ENCODE results near the gene TTC7B. TPM values are rescaled to one million over a fixed set of nuclear protein-coding genes. Genes with fewer than 3 reads are reported as not detected.

The TTC7B gene
- total RNA-seq, 1 experiment from 2014 or later = 40.9 TPM

DNA sequence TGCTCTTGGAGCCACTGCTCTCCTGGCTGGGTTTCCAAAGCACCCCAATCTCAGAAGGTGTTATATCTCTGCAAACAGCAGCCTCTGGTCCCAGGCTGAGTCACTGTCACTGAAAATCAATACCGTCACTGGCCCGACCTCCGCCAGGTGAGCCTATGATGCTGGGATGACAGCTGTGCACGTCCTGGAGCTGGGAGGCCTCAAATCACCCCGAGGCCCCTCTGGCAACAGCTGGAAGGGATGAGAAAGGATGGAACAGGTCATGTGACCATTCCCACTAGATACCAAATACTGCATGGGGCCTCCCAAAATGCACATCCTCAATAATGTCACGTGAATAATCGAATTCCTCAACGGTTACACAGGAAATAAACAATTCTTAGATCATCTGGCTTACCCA lies 190.8 kb downstream of the TTC7B start:
- intact Hi-C loops (cut with micrococcal nuclease; ENCODE audit: unreplicated experiment) (no loop called here), in situ Hi-C loops (cut with HindIII; ENCODE audit: low pct_unique_long_range_greater_than_20kb, low sequenced_read_pairs) (no loop called here)
- BruUV-seq (replicated peaks) = no TSS peak
- TF ChIP-seq SIN3A (IDR thresholded peaks at IDR 0.05; ENCODE audit: borderline replicate concordance, insufficient read depth, low read depth, low read length) = no peak
- TF ChIP-seq, protein P1, sequence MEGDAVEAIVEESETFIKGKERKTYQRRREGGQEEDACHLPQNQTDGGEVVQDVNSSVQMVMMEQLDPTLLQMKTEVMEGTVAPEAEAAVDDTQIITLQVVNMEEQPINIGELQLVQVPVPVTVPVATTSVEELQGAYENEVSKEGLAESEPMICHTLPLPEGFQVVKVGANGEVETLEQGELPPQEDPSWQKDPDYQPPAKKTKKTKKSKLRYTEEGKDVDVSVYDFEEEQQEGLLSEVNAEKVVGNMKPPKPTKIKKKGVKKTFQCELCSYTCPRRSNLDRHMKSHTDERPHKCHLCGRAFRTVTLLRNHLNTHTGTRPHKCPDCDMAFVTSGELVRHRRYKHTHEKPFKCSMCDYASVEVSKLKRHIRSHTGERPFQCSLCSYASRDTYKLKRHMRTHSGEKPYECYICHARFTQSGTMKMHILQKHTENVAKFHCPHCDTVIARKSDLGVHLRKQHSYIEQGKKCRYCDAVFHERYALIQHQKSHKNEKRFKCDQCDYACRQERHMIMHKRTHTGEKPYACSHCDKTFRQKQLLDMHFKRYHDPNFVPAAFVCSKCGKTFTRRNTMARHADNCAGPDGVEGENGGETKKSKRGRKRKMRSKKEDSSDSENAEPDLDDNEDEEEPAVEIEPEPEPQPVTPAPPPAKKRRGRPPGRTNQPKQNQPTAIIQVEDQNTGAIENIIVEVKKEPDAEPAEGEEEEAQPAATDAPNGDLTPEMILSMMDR (IDR thresholded peaks at IDR 0.05) = no peak
- no peak overlapping the region for H3K27ac ChIP-seq (ENCODE audit: low read length)
- H3K9me3 ChIP-seq (ENCODE audit: control insufficient read depth, insufficient read depth, low read depth, low read length) = no peaks in the 10 kb centered on the region
- DNase-seq (ENCODE audit: low read depth, low spot score) = no peak
- no peaks in the 10 kb centered on the region for H3K27me3 ChIP-seq (ENCODE audit: control insufficient read depth, insufficient read depth, low read length)
- no peaks in the 10 kb centered on the region for H3K4me1 ChIP-seq (ENCODE audit: control insufficient read depth, insufficient read depth, low read length)
- ATAC-seq = no peak
- H3K4me3 ChIP-seq (ENCODE audit: low read depth in 2 of 2, low read length in 2 of 2) = no peak overlapping the region
- no peaks in the 10 kb centered on the region for H3K36me3 ChIP-seq (ENCODE audit: control insufficient read depth, insufficient read depth, low read length)
- CTCF ChIA-PET = no interaction called here
- POLR2A ChIA-PET = no interaction called here

DNA sequence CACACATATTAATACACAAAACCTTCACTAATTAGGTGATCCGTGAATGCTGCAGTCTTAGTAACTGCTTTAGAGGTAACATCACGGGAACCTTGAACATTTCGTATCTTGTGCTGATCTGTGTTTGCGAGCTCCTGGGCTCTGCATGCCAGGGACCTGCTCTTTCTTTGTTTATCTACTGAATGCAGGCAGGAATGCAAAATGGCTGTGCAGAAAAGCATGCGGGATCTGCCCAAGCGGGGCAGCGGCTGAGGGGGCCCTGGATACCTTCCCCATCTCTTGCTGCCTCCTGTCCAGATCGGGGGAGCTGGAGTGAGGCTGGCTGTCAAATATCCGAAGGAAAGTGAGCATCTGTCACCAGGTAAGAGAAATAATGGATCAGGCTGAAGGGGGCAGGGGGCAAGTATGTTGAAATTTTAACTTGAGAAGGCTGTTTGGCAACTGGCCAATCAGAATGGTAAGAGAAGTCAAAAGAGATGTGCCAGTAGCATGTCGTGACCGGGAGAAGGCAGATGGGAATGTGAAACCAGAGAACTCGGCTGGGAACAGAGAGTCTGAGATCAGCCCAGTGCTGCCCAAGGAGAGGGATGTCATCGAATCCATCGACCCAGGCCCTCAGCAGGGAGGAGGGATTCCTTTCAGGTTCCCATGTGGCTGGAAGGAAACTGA lies 191.4 kb downstream of the TTC7B start:
- Histone ChIP-seq H3K4me1 (ENCODE audit: control insufficient read depth, insufficient read depth, low read length) (no peaks in the 10 kb centered on the region), H3K27me3 (ENCODE audit: control insufficient read depth, insufficient read depth, low read length) (no peaks in the 10 kb centered on the region), H3K4me3 (ENCODE audit: low read depth in 2 of 2, low read length in 2 of 2) (no peak overlapping the region), H3K36me3 (ENCODE audit: control insufficient read depth, insufficient read depth, low read length) (no peaks in the 10 kb centered on the region), H3K9me3 (ENCODE audit: control insufficient read depth, insufficient read depth, low read depth, low read length) (no peaks in the 10 kb centered on the region), H3K27ac (ENCODE audit: low read length) (no peak overlapping the region)
- TF ChIP-seq TCF7L2 (IDR thresholded peaks at IDR 0.05; ENCODE audit: low read depth, low read length) (no peak), POLR2AphosphoS5 (IDR thresholded peaks at IDR 0.05; ENCODE audit: low read depth, low read length) (no peak), SIN3A (IDR thresholded peaks at IDR 0.05; ENCODE audit: borderline replicate concordance, insufficient read depth, low read depth, low read length) (no peak), REST (IDR thresholded peaks at IDR 0.05; ENCODE audit: insufficient read depth in 1 of 2, low read depth in 2 of 2, low read length in 1 of 2) (no peak)
- TF ChIP-seq, protein P1 (IDR thresholded peaks at IDR 0.05) = no peak
- no TSS peak for BruUV-seq (replicated peaks)
- CTCF ChIA-PET = no interaction called here
- in situ Hi-C loops (cut with HindIII; ENCODE audit: low pct_unique_long_range_greater_than_20kb, low sequenced_read_pairs) = no loop called here
- ATAC-seq = no peak
- no peak for DNase-seq (ENCODE audit: low read depth, low spot score)
- POLR2A ChIA-PET = no interaction called here
- intact Hi-C loops (cut with micrococcal nuclease; ENCODE audit: unreplicated experiment) = no loop called here
